Measurements from ENCODE around the gene GIGYF2.

The GIGYF2 gene

DNA sequence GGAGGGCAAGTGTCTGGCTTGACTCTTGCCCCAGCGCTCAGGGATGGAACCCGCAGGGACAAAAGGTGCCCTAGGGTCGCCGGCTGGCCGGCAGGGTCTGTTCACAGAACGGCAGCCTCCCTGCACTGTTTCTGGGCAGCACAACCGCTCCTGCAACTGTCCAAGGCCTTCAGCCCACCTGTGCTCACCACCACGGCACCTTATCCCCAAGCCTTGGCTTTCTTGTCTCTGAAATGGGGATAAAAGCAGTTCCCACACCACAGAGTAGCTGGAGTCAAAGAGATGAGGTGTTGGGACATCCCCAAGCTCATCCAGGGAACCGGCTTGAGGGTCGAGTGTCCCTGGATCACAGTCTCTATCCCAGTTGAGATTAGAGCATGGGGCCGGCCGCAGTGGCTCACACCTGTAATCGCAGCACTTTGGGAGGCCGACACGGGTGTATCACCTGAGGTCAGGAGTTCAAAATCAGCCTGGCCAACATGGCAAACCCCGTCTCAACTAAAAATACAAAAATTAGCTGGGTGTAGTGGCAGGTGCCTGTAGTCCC is 177.6 kb downstream of the GIGYF2 start:
- TF ChIP-seq, protein P1, sequence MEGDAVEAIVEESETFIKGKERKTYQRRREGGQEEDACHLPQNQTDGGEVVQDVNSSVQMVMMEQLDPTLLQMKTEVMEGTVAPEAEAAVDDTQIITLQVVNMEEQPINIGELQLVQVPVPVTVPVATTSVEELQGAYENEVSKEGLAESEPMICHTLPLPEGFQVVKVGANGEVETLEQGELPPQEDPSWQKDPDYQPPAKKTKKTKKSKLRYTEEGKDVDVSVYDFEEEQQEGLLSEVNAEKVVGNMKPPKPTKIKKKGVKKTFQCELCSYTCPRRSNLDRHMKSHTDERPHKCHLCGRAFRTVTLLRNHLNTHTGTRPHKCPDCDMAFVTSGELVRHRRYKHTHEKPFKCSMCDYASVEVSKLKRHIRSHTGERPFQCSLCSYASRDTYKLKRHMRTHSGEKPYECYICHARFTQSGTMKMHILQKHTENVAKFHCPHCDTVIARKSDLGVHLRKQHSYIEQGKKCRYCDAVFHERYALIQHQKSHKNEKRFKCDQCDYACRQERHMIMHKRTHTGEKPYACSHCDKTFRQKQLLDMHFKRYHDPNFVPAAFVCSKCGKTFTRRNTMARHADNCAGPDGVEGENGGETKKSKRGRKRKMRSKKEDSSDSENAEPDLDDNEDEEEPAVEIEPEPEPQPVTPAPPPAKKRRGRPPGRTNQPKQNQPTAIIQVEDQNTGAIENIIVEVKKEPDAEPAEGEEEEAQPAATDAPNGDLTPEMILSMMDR (IDR thresholded peaks at IDR 0.05; ENCODE audit: extremely low read depth, missing control alignments) = no peak
- DNase-seq (ENCODE audit: low spot score) = no peak

DNA sequence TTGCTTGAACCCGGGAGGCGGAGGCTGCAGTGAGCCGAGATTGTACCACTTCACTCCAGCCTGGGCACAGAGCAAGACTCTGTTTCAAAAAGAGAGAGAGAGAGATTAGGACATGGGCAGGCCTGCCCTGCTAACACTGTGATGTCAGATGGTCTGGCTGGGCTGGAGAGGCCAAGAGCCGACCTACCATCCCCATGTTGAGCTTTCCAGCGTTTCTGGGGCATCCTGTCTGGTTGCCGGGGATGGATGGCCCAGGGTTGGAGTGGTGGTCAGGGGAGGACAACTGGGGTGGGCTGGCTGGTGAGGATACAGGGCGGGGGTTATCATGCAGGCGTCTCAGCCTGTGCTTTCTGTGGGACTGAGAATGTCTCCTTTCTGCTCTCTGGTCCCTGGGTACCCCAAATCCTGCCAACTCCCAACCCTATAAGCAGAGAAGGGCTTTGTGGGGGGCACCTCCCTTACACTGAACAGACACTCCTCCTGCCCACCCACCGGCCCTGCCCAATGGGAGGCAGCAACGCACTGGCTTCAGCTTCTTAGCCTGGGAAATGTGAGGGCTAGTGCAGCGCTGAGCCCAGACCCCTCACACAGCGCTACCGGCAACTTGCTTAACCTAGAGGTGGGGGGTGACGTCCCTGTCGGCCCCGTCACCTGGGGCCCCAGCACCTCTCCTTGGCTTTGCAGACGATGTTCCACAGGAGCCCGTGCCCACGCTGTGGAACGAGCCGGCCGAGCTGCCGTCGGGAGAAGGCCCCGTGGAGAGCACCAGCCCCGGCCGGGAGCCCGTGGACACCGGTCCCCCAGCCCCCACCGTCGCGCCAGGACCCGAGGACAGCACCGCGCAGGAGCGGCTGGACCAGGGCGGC is 178.4 kb downstream of the GIGYF2 start:
- TF ChIP-seq, protein P1 (IDR thresholded peaks at IDR 0.05; ENCODE audit: extremely low read depth, missing control alignments) = no peak
- peak; percentile 63 for DNase-seq (ENCODE audit: low spot score)

DNA sequence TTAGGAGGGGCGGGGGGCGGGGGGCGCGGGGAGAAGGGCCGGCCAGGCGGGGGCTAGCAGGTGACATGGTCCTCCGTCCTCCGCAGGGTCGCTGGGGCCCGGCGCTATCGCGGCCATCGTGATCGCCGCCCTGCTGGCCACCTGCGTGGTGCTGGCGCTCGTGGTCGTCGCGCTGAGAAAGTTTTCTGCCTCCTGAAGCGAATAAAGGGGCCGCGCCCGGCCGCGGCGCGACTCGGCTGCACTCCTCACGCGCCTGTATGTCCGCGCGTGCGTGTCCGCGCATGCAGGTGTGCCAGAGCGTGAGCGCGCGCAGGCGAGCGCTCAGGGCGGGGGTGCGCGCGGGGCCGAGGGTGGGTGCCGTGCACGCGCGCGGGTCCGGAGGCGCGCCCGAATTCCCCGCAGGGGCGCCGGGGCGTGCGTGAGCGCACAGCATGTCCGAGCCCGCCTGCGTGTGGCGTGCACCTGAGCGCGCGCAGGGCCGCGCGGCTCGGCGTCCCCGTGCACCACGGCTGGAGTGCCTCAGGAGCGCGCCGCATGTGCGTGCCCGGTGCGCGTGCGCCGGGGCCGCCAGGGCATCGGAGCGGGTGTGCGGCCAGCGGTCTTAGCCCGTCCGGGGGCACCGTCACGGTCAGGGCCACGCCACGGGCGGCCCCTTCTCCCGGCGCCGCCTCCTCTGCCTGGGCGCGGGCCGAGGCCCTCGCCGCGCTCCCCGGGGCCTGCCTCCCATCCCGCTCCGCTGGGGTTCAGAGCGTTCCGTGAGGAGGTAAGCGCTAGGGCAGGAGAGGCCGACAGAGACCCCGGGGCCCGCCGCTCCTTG is 179.2 kb downstream of the GIGYF2 start:
- TF ChIP-seq, protein P1 (IDR thresholded peaks at IDR 0.05; ENCODE audit: extremely low read depth, missing control alignments) = peak; percentile 15
- DNase-seq (ENCODE audit: low spot score) = peak; percentile 72

DNA sequence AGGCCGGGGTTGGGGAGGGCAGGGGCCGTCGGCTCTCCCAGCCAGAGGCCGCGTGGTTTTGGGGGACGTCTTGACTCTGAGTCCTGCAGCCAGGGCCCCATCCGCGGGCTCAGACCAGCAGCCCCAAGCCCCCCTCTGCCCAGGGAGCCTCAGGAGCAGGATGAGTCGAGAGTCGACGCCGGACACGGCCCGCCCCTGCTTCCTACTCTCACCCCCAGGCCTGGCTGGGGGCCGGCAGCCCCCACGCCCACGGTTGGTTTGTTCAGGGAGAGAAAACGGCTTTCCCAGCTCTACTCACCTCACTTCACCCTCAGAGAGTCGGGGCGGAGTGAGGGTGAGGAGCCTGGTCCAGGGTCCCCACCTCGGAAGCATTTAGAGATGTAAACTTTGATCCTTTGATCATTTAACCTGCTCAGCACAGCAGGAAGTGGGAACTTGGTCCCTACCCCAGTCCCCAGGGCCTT is 179.9 kb downstream of the GIGYF2 start:
- TF ChIP-seq, protein P1 (IDR thresholded peaks at IDR 0.05; ENCODE audit: extremely low read depth, missing control alignments) = no peak

DNA sequence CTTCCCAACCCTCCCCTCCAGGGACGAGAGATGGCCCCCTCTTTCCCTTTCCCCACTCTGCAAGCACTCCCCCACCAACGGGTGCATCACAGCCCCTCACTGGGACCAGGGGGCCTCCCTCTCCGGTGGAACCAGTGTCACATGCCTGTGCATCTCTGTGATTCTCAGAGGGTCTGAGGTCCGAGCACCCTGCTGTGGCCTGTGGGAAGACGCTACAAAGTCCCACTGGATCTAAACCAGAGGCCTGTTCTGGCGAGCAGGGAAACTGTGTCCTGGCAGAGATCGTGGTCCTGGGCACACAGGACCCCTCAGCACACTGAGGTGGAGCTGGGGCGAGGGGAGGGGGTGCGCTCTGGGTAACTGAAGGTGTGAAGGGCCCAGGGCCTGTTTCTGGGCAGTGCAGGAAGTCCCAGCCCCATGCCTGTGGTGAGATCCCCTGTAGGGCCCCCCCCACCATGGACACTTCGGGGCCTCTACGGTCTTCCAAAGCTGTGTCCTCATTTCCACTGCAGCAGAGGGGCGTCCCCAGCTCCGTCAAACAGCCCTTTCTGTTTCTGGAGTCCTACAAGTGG is 180.9 kb downstream of the GIGYF2 start:
- TF ChIP-seq, protein P1 (IDR thresholded peaks at IDR 0.05; ENCODE audit: extremely low read depth, missing control alignments) = no peak
- no peak for DNase-seq (ENCODE audit: low spot score)

More for the DNA sequence above, 179.9 kb downstream of the GIGYF2 start:
- no peak for DNase-seq (ENCODE audit: low spot score)

DNA sequence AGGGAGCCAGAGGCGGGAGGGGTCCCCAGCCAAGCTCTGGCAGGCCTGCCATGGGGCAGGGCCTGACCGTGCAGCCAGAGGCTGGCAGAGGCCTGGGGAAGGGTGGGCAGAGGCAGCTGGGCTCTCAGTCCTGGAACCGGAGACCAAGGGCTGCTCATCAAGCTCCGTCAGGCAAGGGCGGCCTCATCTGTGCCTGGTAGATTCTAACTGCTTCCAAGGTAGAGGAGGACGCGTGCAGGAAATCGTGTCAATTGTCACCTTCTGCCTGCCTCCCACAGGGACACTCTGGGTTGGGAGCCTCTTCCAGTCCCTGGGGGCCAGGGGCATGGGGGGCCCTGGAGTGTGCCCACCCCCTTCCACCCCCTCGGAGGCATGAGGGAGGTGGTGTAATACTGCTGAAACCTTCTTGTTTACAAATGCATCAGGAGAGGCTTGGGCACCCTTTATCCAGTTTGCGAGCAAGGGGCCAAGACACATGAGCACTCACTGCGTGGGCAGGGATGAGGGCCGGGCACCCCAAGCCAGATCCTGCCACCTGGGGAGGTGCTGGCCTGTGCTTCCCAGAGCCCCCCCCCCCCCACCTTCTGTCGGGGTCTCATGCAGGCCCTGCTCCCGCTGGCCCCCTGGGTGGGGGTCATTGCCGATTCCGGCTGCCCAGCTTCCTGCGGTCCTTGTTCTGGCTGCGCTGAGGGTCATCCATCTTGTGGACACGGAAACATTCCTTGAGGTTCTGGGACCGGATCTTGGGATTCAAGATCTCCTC is 181.9 kb downstream of the GIGYF2 start:
- no peak for DNase-seq (ENCODE audit: low spot score)

More for the DNA sequence above, 181.9 kb downstream of the GIGYF2 start:
- TF ChIP-seq, protein P1 (IDR thresholded peaks at IDR 0.05; ENCODE audit: extremely low read depth, missing control alignments) = no peak
